Caco-2 (cell line): ENCODE results near the gene IRAK3. TPM values are rescaled to one million over a fixed set of nuclear protein-coding genes. Genes with fewer than 3 reads are reported as not detected.

Experiments
- BruUV-seq: library from RNA; stranded (reverse); fragments of 400-500 nt; replicated peaks from 2 replicates; lab custom pipeline; 2021; lab: Mats Ljungman, UMichigan
- CTCF ChIA-PET: fragments of 300-600 bp; sonication (Branson Sonifier 250); formaldehyde crosslinking; loops from one replicate; lab custom pipeline; 2022; ENCODE audit warnings: antibody characterized with exemption; lab: Charles Lee
- POLR2A ChIA-PET: fragments of 300-600 bp; sonication (Branson Sonifier 250); formaldehyde crosslinking; loops from one replicate; lab custom pipeline; 2022; ENCODE audit warnings: antibody characterized with exemption; lab: Charles Lee
- DNase-seq, 2 experiments: peaks; one replicate each; pipeline versions ENCODE4 v3.0.0 to v3.0.0-alpha.2; 2020 to 2022
- H3K27me3 ChIP-seq: replicated peaks from 2 replicates; pipeline ENCODE4 v1.6.0; 2011; ENCODE audit warnings: low read length; ENCODE audit not compliant: control insufficient read depth, insufficient read depth
- H3K36me3 ChIP-seq: 2 replicates; pipeline ENCODE4 v1.5.1; 2011; ENCODE audit warnings: low read length; ENCODE audit not compliant: control insufficient read depth, insufficient read depth
- H3K4me1 ChIP-seq: fragments of 250-450 bp; sonication (Bioruptor Pico); 2 replicates; pipeline ENCODE4 v1.5.1; 2020; ENCODE audit warnings: mild to moderate bottlenecking
- H3K4me3 ChIP-seq: 2 replicates; pipeline ENCODE4 v1.5.1; 2011; ENCODE audit warnings: low read depth, mild to moderate bottlenecking, control low read depth, low read length
- H3K9me3 ChIP-seq: fragments of 250-450 bp; sonication (Bioruptor Pico); 2 replicates; pipeline ENCODE4 v1.5.1; 2020; ENCODE audit warnings: mild to moderate bottlenecking, moderate library complexity
- H3K27ac Mint-ChIP-seq: one replicate; pipeline ENCODE4 v1.8.0; 2022; ENCODE audit warnings: mixed read lengths; ENCODE audit not compliant: unreplicated experiment
- H3K27me3 Mint-ChIP-seq: one replicate; pipeline ENCODE4 v1.8.0; 2022; ENCODE audit warnings: mixed read lengths; ENCODE audit not compliant: insufficient read depth, unreplicated experiment
- H3K36me3 Mint-ChIP-seq: one replicate; pipeline ENCODE4 v1.8.0; 2022; ENCODE audit warnings: mild to moderate bottlenecking, mixed read lengths; ENCODE audit not compliant: insufficient read depth, unreplicated experiment
- H3K4me1 Mint-ChIP-seq: one replicate; pipeline ENCODE4 v1.8.0; 2022; ENCODE audit warnings: low read depth, mixed read lengths; ENCODE audit not compliant: unreplicated experiment
- H3K4me3 Mint-ChIP-seq: one replicate; pipeline ENCODE4 v1.8.0; 2022; ENCODE audit warnings: mild to moderate bottlenecking, moderate library complexity, mixed read lengths; ENCODE audit not compliant: unreplicated experiment
- H3K9me3 Mint-ChIP-seq: one replicate; pipeline ENCODE4 v1.8.0; 2022; ENCODE audit warnings: mixed read lengths; ENCODE audit not compliant: unreplicated experiment
- intact Hi-C: fragments of 100-400 bp; cut with micrococcal nuclease; formaldehyde crosslinking; loops from one replicate; pipeline ENCODE4 v1.10.0; 2022; ENCODE audit not compliant: unreplicated experiment
- total RNA-seq: library from RNA; stranded (reverse); gene quantifications from 2 replicates; pipeline ENCODE4 v1.2.3, GENCODE V29; 2022
- TF ChIP-seq, protein P1 (sequence below), 2 experiments: fragments of 200-600 bp in 1 of 2; IDR thresholded peaks; 1 replicate in 1 of 2; 2 replicates in 1 of 2; pipeline versions ENCODE4 v1.5.1 to v1.8.0; 2011 to 2022; ENCODE audit warnings: antibody characterized with exemption in 1 of 2, control low read depth in 1 of 2, inconsistent platforms in 1 of 2, low read depth in 1 of 2, low read length in 1 of 2, mild to moderate bottlenecking in 1 of 2, moderate library complexity in 1 of 2; ENCODE audit not compliant: insufficient read depth in 1 of 2, severe bottlenecking in 1 of 2, unreplicated experiment in 1 of 2

The IRAK3 gene
- total RNA-seq, 1 experiment from 2014 or later, result not detected

DNA sequence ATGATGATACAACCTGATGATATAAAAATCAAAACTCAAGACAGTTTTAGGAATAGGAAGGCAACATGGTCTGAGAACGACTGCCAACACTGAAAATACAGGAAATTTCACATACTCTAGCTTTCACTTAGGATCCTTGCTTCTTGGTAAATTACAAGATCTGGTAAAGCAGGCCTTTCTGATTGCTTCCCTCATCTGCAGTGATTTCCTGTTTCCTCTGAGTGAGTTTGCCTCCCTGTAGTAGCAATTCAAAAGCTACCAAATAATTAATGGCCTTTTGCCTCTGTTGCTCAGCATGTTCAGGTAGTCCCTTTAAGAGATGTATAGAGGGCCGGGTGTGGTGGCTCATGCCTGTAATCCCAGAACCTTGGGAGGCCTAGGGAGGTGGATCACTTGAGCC is 2.0 kb upstream of the IRAK3 start:
- Mint-ChIP-seq H3K4me3 (no peak overlapping the region), H3K27ac (no peak overlapping the region), H3K36me3 (no peaks in the 10 kb centered on the region), H3K4me1 (no peaks in the 10 kb centered on the region), H3K27me3 (peaks cover 5% of the 10 kb centered on the region), H3K9me3 (peaks cover 12% of the 10 kb centered on the region)
- POLR2A ChIA-PET, result no interaction called here
- intact Hi-C loops, result no loop called here
- DNase-seq, result no peak
- Histone ChIP-seq H3K36me3 (no peaks in the 10 kb centered on the region), H3K27me3 (no peaks in the 10 kb centered on the region), H3K4me1 (no peaks in the 10 kb centered on the region), H3K4me3 (no peak overlapping the region), H3K9me3 (no peaks in the 10 kb centered on the region)
- BruUV-seq, result no TSS peak
- TF ChIP-seq, protein P1, sequence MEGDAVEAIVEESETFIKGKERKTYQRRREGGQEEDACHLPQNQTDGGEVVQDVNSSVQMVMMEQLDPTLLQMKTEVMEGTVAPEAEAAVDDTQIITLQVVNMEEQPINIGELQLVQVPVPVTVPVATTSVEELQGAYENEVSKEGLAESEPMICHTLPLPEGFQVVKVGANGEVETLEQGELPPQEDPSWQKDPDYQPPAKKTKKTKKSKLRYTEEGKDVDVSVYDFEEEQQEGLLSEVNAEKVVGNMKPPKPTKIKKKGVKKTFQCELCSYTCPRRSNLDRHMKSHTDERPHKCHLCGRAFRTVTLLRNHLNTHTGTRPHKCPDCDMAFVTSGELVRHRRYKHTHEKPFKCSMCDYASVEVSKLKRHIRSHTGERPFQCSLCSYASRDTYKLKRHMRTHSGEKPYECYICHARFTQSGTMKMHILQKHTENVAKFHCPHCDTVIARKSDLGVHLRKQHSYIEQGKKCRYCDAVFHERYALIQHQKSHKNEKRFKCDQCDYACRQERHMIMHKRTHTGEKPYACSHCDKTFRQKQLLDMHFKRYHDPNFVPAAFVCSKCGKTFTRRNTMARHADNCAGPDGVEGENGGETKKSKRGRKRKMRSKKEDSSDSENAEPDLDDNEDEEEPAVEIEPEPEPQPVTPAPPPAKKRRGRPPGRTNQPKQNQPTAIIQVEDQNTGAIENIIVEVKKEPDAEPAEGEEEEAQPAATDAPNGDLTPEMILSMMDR (IDR thresholded peaks at IDR 0.05; ENCODE audit: insufficient read depth in 1 of 2, low read depth in 1 of 2, low read length in 1 of 2, severe bottlenecking in 1 of 2, unreplicated experiment in 1 of 2), result no peak
- CTCF ChIA-PET, result interaction anchor here (0.6 kb wide), 1 partner anchor 11 kb away, joined by 3 read pairs; no protein-coding TSS in a partner anchor

GRCh38 chr12:66187821-66188220 is 1.2 kb upstream of the IRAK3 start:
- intact Hi-C loops, result no loop called here
- no TSS peak for BruUV-seq
- Histone ChIP-seq H3K4me1 (no peaks in the 10 kb centered on the region), H3K9me3 (no peaks in the 10 kb centered on the region), H3K27me3 (no peaks in the 10 kb centered on the region), H3K4me3 (no peak overlapping the region), H3K36me3 (no peaks in the 10 kb centered on the region)
- Mint-ChIP-seq H3K27ac (no peak overlapping the region), H3K9me3 (peaks cover 12% of the 10 kb centered on the region), H3K4me3 (no peak overlapping the region), H3K4me1 (no peaks in the 10 kb centered on the region), H3K27me3 (peaks cover 5% of the 10 kb centered on the region), H3K36me3 (no peaks in the 10 kb centered on the region)
- ChIA-PET POLR2A (no interaction called here), CTCF (no interaction called here)
- TF ChIP-seq, protein P1 (IDR thresholded peaks at IDR 0.05; ENCODE audit: insufficient read depth in 1 of 2, low read depth in 1 of 2, low read length in 1 of 2, severe bottlenecking in 1 of 2, unreplicated experiment in 1 of 2), result no peak
- no peak for DNase-seq

- DNase-seq, result no peak
- H3K4me1 ChIP-seq, result no peaks in the 10 kb centered on the region
- Mint-ChIP-seq H3K27ac (no peak overlapping the region), H3K4me3 (no peak overlapping the region), H3K4me1 (no peaks in the 10 kb centered on the region), H3K27me3 (peaks cover 2% of the 10 kb centered on the region), H3K9me3 (peaks cover 6% of the 10 kb centered on the region), H3K36me3 (no peaks in the 10 kb centered on the region)
- no peak overlapping the region for H3K4me3 ChIP-seq
- H3K36me3 ChIP-seq, result no peaks in the 10 kb centered on the region
- H3K27me3 ChIP-seq, result no peaks in the 10 kb centered on the region
- H3K9me3 ChIP-seq, result no peaks in the 10 kb centered on the region
- CTCF ChIA-PET, result no interaction called here
- no TSS peak for BruUV-seq
- TF ChIP-seq, protein P1 (IDR thresholded peaks at IDR 0.05; ENCODE audit: insufficient read depth in 1 of 2, low read depth in 1 of 2, low read length in 1 of 2, severe bottlenecking in 1 of 2, unreplicated experiment in 1 of 2), result no peak
- intact Hi-C loops, result no loop called here
- POLR2A ChIA-PET, result no interaction called here
These were observed 451 bp downstream of the IRAK3 start for GRCh38 chr12:66189486-66189843.
